GM12891 (cell line): ENCODE results near the gene KRT2.

Source experiments
- DNase-seq: peaks from one replicate; pipeline ENCODE4 v3.0.0; 2011; ENCODE audit warnings: low spot score; ENCODE audit not compliant: insufficient read length
- FAIRE-seq: peaks from 2 replicates; lab custom pipeline; 2011; peaks lifted over from hg19 to GRCh38; lab: Jason Lieb, UNC
- PAX5 ChIP-seq: IDR thresholded peaks from 2 replicates; pipeline ENCODE4 v1.6.1; 2011; ENCODE audit warnings: low read length, moderate library complexity, mild to moderate bottlenecking; ENCODE audit not compliant: insufficient read depth, severe bottlenecking
- POLR2A ChIP-seq: IDR thresholded peaks from 2 replicates; pipeline ENCODE4 v1.6.1; 2011; ENCODE audit warnings: low read depth, low read length, control low read depth
- POLR2AphosphoS5 ChIP-seq: IDR thresholded peaks from 2 replicates; pipeline ENCODE4 v1.6.1; 2011; ENCODE audit warnings: low read depth, low read length, control low read depth
- POU2F2 ChIP-seq: IDR thresholded peaks from 2 replicates; pipeline ENCODE4 v1.6.1; 2011; ENCODE audit warnings: low read depth, mild to moderate bottlenecking, control low read depth, low read length, moderate library complexity
- SPI1 ChIP-seq: IDR thresholded peaks from 2 replicates; pipeline ENCODE4 v1.6.1; 2011; ENCODE audit warnings: low read depth, low read length, control low read depth
- TAF1 ChIP-seq: IDR thresholded peaks from 2 replicates; pipeline ENCODE4 v1.6.1; 2011; ENCODE audit warnings: low read depth, low read length, control low read depth

The KRT2 gene

GRCh38 chr12:52615208-52615868, 36.7 kb downstream of the KRT2 start:
- FAIRE-seq (no peak), DNase-seq (no peak)
- TF ChIP-seq POLR2A (no peak), SPI1 (no peak), POLR2AphosphoS5 (no peak), TAF1 (no peak), PAX5 (no peak), POU2F2 (no peak)

DNA sequence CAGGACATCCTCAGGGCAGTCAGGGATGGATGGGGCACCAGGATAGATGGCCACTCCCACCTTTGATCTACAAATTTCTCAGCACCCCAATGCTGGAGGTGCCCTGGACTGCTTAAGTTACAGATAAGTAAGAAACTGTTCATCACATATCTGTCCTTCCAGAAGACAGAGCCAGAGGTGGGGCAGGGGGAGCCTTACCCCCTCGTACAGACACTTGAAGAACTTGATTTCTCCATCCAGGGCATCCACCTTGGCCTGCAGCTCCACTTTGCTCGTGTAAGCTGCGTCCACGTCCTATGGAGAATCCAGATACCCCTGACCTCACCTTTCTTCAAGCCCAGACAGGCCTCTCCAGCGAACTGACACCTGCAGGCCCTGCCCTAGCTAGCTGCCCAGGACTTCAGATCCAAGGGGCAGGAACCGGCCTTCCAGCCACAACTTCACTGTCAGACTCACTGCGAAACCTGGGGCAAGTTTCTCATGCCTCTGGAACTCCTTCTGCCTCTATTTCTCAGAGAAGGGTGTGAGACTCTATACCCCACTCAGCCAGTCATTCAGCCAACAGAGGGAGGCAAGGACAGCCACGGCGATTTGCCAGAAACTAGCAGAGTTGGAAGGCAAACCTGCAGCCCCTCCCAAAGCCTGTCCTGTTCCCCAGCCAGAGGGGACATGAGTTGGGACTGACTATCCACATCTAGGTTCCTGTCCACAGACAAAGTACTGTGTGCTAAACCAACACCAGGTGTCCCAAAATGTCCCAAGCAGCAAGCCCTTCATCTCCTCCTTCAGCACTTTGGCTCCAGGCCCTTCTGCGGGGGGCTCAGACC, 37.4 kb downstream of the KRT2 start:
- no peak for FAIRE-seq
- no peak for DNase-seq
- TF ChIP-seq POLR2A (no peak), TAF1 (no peak), POU2F2 (no peak)

DNA sequence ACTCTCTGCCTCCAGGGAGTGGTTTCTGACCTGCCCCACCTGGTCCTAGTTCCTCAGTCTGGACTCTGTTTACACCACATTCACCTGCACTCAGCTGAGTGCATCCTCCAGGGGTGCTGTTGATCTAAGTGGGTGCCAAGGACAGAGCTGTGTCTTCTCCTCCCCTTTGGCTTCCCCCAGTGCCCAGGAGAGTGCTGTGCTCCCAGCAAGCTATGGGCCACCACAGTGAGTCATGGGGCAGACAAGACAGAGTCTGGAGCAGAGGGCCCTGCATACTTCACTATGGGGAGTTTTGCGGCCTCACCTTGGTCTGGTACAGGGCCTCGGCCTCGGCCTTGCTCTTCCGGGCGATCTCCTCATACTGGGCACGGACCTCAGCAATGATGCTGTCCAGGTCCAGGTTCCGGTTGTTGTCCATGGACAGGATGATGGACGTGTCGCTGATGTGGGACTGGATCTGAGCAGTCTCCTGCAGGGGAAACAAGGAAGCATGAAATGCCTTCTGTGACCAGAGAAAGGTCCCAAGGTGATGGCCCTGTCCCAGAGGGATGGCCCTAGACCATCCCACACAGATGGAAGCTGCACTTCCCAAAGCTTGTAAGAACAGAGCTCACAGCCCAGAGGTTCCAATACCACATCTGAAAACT, 38.5 kb downstream of the KRT2 start:
- TF ChIP-seq SPI1 (no peak), POU2F2 (no peak), TAF1 (no peak), PAX5 (no peak), POLR2AphosphoS5 (no peak), POLR2A (no peak)
- DNase-seq (no peak), FAIRE-seq (no peak)

- DNase-seq (no peak), FAIRE-seq (no peak)
- TF ChIP-seq PAX5 (no peak), SPI1 (no peak), POLR2AphosphoS5 (no peak), TAF1 (no peak)
These were observed 39.3 kb downstream of the KRT2 start for GRCh38 chr12:52612431-52613383.

DNA sequence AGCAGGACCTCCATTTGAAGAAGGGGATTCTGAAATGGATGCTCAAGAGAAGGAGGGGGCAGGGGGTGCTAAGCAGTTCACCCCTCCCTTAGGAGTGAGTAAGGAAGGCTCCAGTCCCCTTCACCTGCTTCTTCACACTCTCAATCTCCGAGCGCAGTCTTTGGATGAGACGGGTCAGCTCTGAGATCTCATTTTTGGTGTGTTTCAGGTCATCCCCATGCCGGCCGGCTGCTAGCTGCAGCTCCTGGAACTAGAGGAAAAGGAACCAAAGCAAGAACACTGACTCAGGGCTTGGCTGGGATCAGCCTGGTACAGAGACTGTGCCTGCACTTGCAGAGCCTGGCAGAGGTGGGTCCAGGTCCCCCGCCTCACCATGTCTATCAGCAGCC, 40.9 kb downstream of the KRT2 start:
- TF ChIP-seq TAF1 (no peak), POLR2A (no peak), PAX5 (no peak), SPI1 (no peak), POU2F2 (no peak), POLR2AphosphoS5 (no peak)
- FAIRE-seq (no peak), DNase-seq (no peak)

DNA sequence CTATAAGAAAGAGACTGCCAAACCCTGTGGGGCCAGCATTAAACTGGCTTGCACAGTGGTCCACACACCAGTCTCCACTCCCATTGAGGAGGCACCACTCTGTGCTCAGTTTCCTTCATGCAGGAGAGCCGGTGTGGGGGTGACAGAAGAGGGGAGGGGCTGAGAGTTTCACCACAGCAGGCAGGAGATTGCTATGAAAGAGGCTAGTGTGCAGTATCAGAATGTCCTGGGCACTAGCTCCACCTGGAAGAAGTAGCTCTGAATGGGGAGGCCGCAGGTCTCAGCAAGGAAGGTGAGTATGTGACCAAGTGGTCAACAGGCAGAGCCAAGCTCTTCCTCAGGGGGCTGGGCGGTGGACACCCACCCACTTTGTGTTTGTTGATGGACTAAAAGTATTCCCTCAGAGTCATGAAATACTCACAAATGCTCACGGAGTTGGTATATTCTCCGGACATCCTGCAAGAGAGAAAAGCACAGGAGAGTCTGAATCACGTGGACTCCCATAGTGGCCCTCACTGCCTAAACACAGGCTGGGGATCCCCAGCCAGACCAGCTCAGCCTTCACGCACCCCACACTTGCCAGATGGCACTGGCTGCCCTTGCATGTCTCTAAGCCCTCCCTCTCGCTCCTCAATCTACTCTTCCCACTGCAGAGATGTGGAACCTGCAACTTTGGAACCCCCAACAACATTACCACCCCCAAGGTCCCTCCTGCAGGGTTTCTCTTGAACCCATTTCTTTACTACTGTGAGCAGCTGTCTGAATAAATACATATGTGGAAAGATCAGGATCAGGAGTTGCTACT, 43.0 kb downstream of the KRT2 start:
- TF ChIP-seq POLR2A (no peak), POLR2AphosphoS5 (no peak), SPI1 (no peak), POU2F2 (no peak), PAX5 (no peak), TAF1 (no peak)
- no peak for FAIRE-seq
- no peak for DNase-seq

GRCh38 chr12:52608161-52608560, 43.9 kb downstream of the KRT2 start:
- no peak for TF ChIP-seq POU2F2
- TF ChIP-seq POLR2A, result no peak
- no peak for TF ChIP-seq SPI1
- TF ChIP-seq TAF1, result no peak
- no peak for TF ChIP-seq POLR2AphosphoS5
- TF ChIP-seq PAX5, result no peak
- no peak for DNase-seq
- no peak for FAIRE-seq

DNA sequence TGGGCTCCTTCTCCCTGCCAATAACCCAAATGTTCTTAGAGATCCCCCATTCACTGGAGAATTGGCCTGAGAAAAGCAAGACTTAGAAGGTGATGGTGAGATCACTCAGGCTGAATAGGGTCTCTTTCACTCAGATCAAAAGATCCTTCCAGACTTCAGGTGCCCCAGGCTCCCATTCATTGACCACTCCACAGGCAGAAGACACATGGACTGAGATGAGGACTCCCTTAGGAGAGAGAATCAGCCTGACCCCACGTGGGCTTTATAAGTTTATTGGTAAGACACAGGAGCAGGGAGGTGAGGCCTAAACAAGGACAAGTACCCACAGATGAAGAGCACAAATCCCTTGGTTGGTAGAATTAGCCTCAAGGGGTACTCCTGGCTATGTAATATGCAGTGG, 44.7 kb downstream of the KRT2 start:
- TF ChIP-seq PAX5 (no peak), POLR2A (no peak), POLR2AphosphoS5 (no peak), POU2F2 (no peak), SPI1 (no peak), TAF1 (no peak)
- DNase-seq (no peak), FAIRE-seq (no peak)
